Measurements from ENCODE around the gene MTFP1.
"Not testable (repeated sequence)": the region's sequence is repeated elsewhere in the genome, so short reads cannot be mapped to it uniquely, and the experiment has no call there.

GRCh38 chr22:30401024-30401423, 24.5 kb upstream of the MTFP1 start:
- TF ChIP-seq POLR2AphosphoS5, POLR2A (IDR thresholded peaks at IDR 0.05; ENCODE audit: low read depth, low read length): not testable (repeated sequence)
